Measurements from ENCODE around the gene AKAP8L. TPM values are rescaled to one million over a fixed set of nuclear protein-coding genes. Genes with fewer than 3 reads are reported as not detected.

Gene AKAP8L
- total and polyA plus RNA-seq, 8 donors = 32.7 to 239 (median 52.6) TPM

- ATAC-seq (no peak), FAIRE-seq (no peak), DNase-seq (peak in 3 of 6 donors; percentile 42 to 80 (median 70))
- intact Hi-C loops (cut with DNase I) = no loop called here
- Histone ChIP-seq H3K4me3 (peak overlapping the region; percentile 59 to 79 (median 74)), H3K36me3 (no peaks in the 10 kb centered on the region), H3K27me3 (no peaks in the 10 kb centered on the region), H3K9me3 (no peaks in the 10 kb centered on the region), H3K27ac (peak overlapping the region in 2 of 4 donors; percentile 10 to 17), H3K4me1 (peaks cover 0 to 11% (median 10%) of the 10 kb centered on the region in 3 donors)
- no peak for TF ChIP-seq CTCF (IDR thresholded peaks at IDR 0.05)
- 4 to 7% methylated on average over 21 to 43 of the region's 43 CpGs for WGBS, 2 donors
Observed at GRCh38 chr19:15448778-15449619, 30.2 kb upstream of the AKAP8L start.

- intact Hi-C loops (cut with DNase I) = no loop called here
- no peak for TF ChIP-seq CTCF (IDR thresholded peaks at IDR 0.05)
- no peak overlapping the region for H3K27ac ChIP-seq
- ATAC-seq (no peak), DNase-seq (peak in 2 of 6 donors; percentile 70 to 80), FAIRE-seq (no peak)
- no peaks in the 10 kb centered on the region for H3K36me3 ChIP-seq
- H3K27me3 ChIP-seq = no peaks in the 10 kb centered on the region
- no peaks in the 10 kb centered on the region for H3K9me3 ChIP-seq
- H3K4me1 ChIP-seq = peaks cover 0 to 6% (median 6%) of the 10 kb centered on the region in 3 donors
- 53 to 59% methylated on average over 17 of the region's 17 CpGs for WGBS, 2 donors
- no peak overlapping the region for H3K4me3 ChIP-seq
Observed at GRCh38 chr19:15448044-15448777, 29.4 kb upstream of the AKAP8L start.

- 77 to 89% methylated on average over 4 of the region's 4 CpGs for WGBS, 2 donors
- Histone ChIP-seq H3K9me3 (no peaks in the 10 kb centered on the region), H3K27me3 (no peaks in the 10 kb centered on the region), H3K36me3 (no peaks in the 10 kb centered on the region), H3K4me1 (no peaks in the 10 kb centered on the region), H3K4me3 (no peak overlapping the region), H3K27ac (no peak overlapping the region)
- TF ChIP-seq CTCF (IDR thresholded peaks at IDR 0.05) = no peak
- intact Hi-C loops (cut with DNase I) = no loop called here
- no peak for FAIRE-seq
- no peak for ATAC-seq
- DNase-seq = no peak
Observed at GRCh38 chr19:15447057-15447456, 28.3 kb upstream of the AKAP8L start.

GRCh38 chr19:15445807-15446376, 27.1 kb upstream of the AKAP8L start:
- 56 to 59% methylated on average over 7 of the region's 7 CpGs for WGBS, 2 donors
- no peak for FAIRE-seq
- H3K4me3 ChIP-seq = no peak overlapping the region
- no peaks in the 10 kb centered on the region for H3K4me1 ChIP-seq
- H3K27ac ChIP-seq = no peak overlapping the region
- no peak for TF ChIP-seq CTCF (IDR thresholded peaks at IDR 0.05)
- ATAC-seq = no peak
- no peaks in the 10 kb centered on the region for H3K9me3 ChIP-seq
- no peaks in the 10 kb centered on the region for H3K36me3 ChIP-seq
- intact Hi-C loops (cut with DNase I) = no loop called here
- no peak for DNase-seq
- no peaks in the 10 kb centered on the region for H3K27me3 ChIP-seq
